ENCODE measurements around the gene PLCG1.
"Not testable (repeated sequence)": the region's sequence is repeated elsewhere in the genome, so short reads cannot be mapped to it uniquely, and the experiment has no call there.

PLCG1 gene

DNA sequence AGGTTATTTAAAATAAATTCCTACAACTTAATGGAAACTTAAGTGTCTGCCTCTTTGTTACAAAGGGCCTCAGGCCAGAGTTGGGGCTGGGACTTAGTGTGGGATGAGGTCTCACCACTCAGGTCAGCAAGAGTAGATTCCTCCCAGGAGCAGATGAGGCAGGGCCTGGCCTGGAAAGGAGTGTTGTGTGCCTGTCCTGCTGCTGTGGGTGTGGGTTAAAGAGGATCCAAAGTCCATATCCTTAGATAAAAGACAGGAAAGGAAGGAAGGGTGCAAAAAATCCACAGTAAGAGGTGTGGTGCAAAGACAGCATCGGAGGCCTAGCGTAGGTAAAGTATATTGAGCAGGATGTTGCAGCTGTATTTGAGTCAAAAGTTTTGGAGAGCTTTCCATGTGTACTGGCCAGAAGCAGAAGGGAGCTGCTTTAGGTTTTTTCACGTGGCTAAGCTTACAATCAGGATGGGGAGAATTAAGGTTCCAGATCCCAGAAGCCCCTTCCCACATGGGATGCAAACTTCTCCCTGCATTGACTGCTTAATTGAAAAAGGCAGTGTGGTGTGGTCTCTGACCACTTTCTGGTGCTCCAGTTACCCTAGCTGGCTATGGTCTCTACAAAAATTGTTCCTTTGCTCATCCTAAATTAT, 12.8 kb upstream of the PLCG1 start:
- no peak for DNase-seq (ENCODE audit: low spot score)

- no peak for DNase-seq (ENCODE audit: low spot score)
These were observed 11.5 kb upstream of the PLCG1 start for GRCh38 chr20:41125530-41126457.

GRCh38 chr20:41126719-41127118, 10.6 kb upstream of the PLCG1 start:
- no peak for DNase-seq (ENCODE audit: low spot score)

GRCh38 chr20:41128317-41128716, 9.0 kb upstream of the PLCG1 start:
- not testable (repeated sequence) for DNase-seq (ENCODE audit: low spot score)

GRCh38 chr20:41131594-41132387, 5.6 kb upstream of the PLCG1 start:
- no peak for DNase-seq (ENCODE audit: low spot score)

DNA sequence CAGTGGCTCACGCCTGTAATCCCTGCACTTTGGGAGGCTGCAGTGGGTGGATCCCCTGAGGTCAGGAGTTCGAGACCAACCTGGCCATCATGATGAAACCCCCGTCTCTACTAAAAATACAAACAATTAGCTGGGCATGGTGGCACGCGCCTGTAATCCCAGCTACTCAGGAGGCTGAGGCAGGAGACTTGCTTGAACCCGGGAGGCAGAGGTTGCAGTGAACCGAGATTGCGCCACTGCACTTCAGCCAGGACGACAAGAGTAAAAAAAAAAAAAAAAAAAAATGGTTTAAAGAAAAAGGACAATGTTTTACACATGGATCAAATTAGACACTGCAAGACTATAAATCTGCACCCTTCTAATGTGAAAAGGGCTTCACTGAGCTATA, 5.0 kb upstream of the PLCG1 start:
- DNase-seq (ENCODE audit: low spot score): not testable (repeated sequence)

GRCh38 chr20:41133709-41134361, 3.5 kb upstream of the PLCG1 start:
- DNase-seq (ENCODE audit: low spot score): no peak

DNA sequence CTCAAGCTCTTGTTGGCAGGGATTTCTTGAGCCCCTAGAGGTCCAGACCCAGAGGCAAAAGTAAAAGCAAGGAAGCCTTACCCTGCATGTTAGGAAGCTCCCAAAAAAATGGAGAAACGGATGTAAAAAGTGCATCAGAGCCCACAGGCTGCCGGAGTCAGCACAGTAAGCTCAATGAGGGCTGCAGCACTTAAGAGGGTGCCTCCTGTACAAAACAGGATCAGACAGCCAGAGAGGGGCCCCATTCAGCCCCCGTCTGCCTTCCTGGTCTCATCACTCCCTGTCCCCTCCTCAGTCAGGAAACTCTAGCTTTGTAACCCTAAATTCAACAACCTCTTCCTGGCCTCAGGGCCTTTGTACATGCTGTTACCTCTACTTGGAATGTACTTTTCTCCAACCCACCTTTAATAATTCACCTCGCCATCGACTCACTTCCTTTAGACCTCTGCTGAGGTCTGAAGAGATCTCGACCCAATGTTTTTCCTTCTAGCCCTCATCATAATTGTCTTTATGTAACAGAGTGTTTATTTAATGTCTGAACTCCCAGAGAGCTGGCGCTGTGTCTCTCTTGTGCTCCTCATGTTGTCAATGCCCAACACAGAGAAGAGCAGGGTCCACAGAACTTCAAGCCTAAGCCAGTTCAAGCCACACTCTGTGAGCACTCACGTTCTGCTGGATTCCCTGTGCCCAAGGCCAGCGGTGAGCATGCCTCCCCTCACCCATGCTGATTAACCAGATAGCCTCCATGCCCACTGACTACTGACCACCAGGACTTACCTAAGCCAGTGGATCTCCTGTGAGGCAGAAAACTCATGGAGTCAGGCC, 2.8 kb upstream of the PLCG1 start:
- no peak for DNase-seq (ENCODE audit: low spot score)

GRCh38 chr20:41135187-41135887, 2.0 kb upstream of the PLCG1 start:
- DNase-seq (ENCODE audit: low spot score): peak; percentile 52

DNA sequence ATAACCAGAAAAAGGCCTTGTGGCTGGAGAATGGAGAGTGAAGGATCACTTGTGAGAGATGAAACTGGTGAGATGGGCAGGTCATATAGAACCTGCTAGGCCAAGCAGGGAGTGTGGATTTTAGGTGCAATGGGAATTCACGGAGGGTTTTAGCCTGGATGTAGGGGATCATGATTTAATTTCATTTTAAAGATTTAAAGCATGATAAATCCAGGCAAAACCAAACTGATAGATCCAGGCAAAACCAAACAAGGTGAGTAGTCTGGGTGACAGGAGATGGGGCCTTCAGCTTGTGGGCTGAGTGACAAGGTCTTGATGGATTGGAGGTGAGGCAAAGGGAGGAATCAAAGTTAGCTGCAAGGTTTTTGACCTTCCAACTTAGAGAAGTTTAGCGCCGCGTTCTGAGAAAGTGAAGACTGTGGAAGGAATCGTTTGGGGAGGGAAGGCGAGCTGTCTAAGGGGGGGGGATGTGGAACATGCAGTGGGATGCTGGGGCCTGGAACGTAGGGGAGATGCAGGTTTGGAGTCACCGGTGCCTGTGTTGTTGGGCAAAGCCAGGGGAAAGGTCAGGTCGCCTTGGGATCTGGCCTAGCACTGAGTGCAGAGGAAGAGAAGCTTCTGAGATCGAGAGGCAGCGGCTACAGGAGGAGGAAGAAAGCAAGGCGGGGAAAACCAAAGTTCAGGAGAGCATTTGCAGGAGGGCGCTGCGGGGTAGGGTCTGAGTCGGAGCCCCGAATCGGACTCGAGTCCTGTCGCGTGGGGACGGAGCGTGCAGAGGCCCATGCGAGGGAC, 1.3 kb upstream of the PLCG1 start:
- DNase-seq (ENCODE audit: low spot score): no peak

GRCh38 chr20:41137614-41138474, 501 bp downstream of the PLCG1 start:
- peak; percentile 26 for DNase-seq (ENCODE audit: low spot score)

- DNase-seq (ENCODE audit: low spot score): no peak
These were observed 1.3 kb downstream of the PLCG1 start for GRCh38 chr20:41138475-41139226.

DNA sequence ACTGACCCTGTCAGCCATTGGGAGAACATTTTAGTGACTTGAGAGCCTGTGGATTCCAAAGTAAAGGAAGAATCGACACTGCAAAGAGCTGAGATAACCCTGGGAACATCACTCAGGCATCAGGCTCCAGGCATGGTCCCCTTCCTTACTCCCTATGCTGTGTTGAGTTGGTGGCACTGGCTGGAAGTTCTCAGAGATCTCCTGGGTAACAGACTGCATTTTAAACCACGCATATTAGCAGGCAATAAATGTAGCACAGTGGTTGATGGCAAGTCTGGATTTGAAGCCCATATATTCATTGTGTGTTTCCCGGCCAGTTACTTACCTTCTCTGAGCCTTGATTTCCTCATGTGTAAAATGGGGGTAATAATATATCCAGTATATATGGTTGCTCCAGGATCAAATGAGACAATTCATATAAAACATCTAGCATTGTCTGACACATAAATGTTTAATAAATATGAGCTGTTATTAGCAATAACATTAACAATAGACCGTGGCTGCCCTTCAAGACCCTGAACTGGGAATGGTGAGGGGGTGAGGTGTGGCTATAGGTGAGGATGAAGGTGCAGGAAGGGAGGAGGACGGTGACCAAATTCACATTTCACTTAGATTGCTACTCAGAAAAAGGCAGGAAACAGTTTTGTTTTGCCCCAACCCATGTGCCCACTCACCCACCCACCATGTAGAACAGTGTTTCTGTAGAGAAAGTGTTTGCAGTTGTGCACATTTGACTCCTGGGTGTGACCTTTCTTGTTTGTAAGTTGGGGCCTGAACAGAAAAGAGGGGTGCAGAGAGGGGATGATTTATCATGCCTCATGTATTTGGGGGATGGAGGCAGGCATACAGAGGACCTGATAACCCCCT, 2.1 kb downstream of the PLCG1 start:
- no peak for DNase-seq (ENCODE audit: low spot score)

- no peak for DNase-seq (ENCODE audit: low spot score)
These were observed 3.1 kb downstream of the PLCG1 start for GRCh38 chr20:41140226-41141133.

- no peak for DNase-seq (ENCODE audit: low spot score)
These were observed 3.9 kb downstream of the PLCG1 start for GRCh38 chr20:41141153-41141815.

All from LoVo (cell line).